GM23338 (cell line): ENCODE results near the gene SQSTM1. TPM values are rescaled to one million over a fixed set of nuclear protein-coding genes. Genes with fewer than 3 reads are reported as not detected.

Experiments
- CREB1 ChIP-seq: fragments of 250-450 bp; sonication (Bioruptor Pico); IDR thresholded peaks from 2 replicates; pipeline ENCODE4 v1.5.0; 2020; ENCODE audit warnings: low read depth, mild to moderate bottlenecking, moderate library complexity
- CTCF ChIP-seq, 2 experiments: fragments of 200-600 bp in 1 of 2; sonication (generic) in 1 of 2; conservative IDR thresholded peaks; 2 replicates each; pipeline versions ENCODE4 v1.5.1 to v1.6.1; 2016 to 2017; ENCODE audit warnings: antibody characterized with exemption in 2 of 2, low read depth in 2 of 2, mild to moderate bottlenecking in 2 of 2, moderate library complexity in 1 of 2
- ETS1 ChIP-seq: IDR thresholded peaks from 2 replicates; pipeline ENCODE4 v1.6.1; 2016; ENCODE audit warnings: antibody characterized with exemption
- EZH2phosphoT487 ChIP-seq: fragments of 200-600 bp; sonication (generic); IDR thresholded peaks from one replicate; pipeline ENCODE4 v1.8.1; 2018; ENCODE audit warnings: antibody characterized with exemption; ENCODE audit not compliant: unreplicated experiment
- JUNB ChIP-seq: IDR thresholded peaks from one replicate; pipeline ENCODE4 v1.6.1; 2016; ENCODE audit warnings: antibody characterized with exemption; ENCODE audit not compliant: unreplicated experiment
- POLR2AphosphoS5 ChIP-seq: IDR thresholded peaks from 2 replicates; pipeline ENCODE4 v1.6.1; 2016; ENCODE audit warnings: antibody characterized with exemption, low read depth
- STAT1 ChIP-seq: IDR thresholded peaks from one replicate; pipeline ENCODE4 v1.6.1; 2016; ENCODE audit warnings: antibody characterized with exemption; ENCODE audit not compliant: unreplicated experiment
- ZNF114 ChIP-seq: fragments of 250-450 bp; sonication (Bioruptor Pico); IDR thresholded peaks from 2 replicates; pipeline ENCODE4 v1.5.0; 2020; ENCODE audit warnings: mild to moderate bottlenecking, moderate library complexity
- ZNF462 ChIP-seq: fragments of 250-450 bp; sonication (Bioruptor Pico); IDR thresholded peaks from 2 replicates; pipeline ENCODE4 v1.5.0; 2020; ENCODE audit warnings: mild to moderate bottlenecking, moderate library complexity
- polyA plus RNA-seq: library from polyadenylated mRNA; unstranded; fragments of >200 nt; fragmentation: Nextera tagmentation; extraction: Ambion mirVana; gene quantifications from 2 replicates; pipeline ENCODE4 v1.2.1, GENCODE V29; 2016
- total RNA-seq: library from RNA; depleted of rRNA; stranded (reverse); fragments of >200 nt; shearing (Covaris generic); gene quantifications from 2 replicates; pipeline ENCODE4 v1.2.3, GENCODE V29; 2014

Gene SQSTM1
- total and polyA plus RNA-seq, 2 experiments from 2014 or later: 58.0 to 92.6 TPM

- TF ChIP-seq ZNF462 (CRISPR knock-in tag): no peak
- TF ChIP-seq CREB1 (CRISPR knock-in tag): no peak
- TF ChIP-seq JUNB: no peak
- no peak for TF ChIP-seq STAT1
- TF ChIP-seq POLR2AphosphoS5: no peak
- TF ChIP-seq ETS1: no peak
- no peak for TF ChIP-seq ZNF114 (CRISPR knock-in tag)
- TF ChIP-seq CTCF (conservative IDR thresholded peaks at IDR 0.05; ENCODE audit: low read depth in 2 of 2): no peak
- TF ChIP-seq EZH2phosphoT487: no peak
Measured at GRCh38 chr5:179860301-179860700, 39.6 kb downstream of the SQSTM1 start (continued).
